GM21447 (cell line): Measurements from ENCODE around the gene PCNX2.
A peak's percentile ranks its signal among the peaks of the same experiment; 100 is the strongest.

Experiments used
- ATAC-seq: cut with Tn5 transposase; IDR thresholded peaks from one replicate; pipeline ENCODE4 v1.9.1; 2021; ENCODE audit not compliant: unreplicated experiment

PCNX2 gene, protein sequence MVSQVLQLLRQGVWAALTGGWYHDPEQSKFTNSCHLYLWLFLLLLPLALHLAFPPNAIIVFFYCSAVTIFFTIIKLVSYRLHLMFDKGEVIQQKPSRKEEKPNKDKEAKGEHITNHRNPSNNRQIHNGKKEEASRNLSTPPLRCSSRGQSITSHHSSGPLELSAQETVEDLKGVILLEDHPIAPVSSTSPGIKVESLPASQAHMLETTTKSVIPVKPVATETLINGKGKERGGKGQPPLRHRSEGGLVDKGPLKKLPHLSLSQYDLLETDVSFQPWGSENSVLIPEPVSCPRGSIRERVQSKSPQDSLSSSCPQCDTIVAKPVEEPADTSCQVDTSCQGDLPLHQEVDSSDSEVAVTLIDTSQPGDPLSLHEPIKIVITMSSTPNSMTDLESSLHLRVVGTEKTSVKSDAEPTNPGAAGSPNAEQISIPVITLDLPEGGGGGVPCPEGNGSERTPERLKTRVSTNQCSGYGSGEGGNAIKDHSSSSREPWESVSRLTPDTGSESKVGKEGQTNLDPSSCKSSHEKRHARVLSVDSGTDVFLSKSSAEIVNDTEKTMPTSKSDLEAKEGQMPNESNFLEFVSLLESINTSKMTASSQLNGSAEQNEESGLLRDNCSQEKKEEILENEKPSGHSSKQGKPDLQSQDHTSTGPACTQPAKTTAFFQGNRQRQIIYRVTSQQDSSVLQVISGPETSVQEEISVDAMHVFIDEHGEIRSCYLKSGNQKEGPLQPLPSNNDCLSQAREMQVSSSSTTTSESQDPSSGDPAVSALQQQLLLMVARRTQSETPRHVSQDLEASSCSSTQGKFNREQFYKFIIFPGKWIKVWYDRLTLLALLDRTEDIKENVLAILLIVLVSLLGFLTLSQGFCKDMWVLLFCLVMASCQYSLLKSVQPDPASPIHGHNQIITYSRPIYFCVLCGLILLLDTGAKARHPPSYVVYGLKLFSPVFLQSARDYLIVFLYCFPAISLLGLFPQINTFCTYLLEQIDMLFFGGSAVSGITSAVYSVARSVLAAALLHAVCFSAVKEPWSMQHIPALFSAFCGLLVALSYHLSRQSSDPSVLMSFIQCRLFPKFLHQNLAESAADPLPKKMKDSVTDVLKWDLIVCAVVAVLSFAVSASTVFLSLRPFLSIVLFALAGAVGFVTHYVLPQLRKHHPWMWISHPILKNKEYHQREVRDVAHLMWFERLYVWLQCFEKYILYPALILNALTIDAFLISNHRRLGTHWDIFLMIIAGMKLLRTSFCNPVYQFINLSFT (N-terminal part only)

GRCh38 chr1:233295237-233295974 is at the start of gene PCNX2:
Gene PCNX2, minus strand, starts transcription at chr1:233295725. Its CDS starts 247 bp downstream, at chr1:233295478.
- ATAC-seq = peak; percentile 92

DNA sequence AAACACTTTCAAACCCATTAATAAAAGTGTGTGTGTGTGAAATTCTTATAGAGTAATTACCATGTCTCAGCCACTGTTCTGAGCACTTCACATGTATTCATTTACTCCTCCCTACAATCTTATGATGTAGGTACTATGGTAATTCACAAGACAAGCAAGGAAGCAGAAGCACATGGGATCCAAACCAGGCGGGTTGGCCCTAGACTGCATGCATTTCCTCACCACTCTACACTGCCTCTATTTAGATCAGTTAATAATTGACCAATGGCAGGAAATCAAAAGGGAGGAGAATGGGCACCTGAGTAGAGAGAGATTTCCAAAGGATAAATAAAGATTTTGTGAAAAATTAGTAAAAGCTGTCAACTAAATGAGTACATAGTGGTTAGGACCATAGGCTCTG is 47.7 kb upstream of the PCNX2 start:
- ATAC-seq = no peak

- ATAC-seq = no peak
Measured at GRCh38 chr1:233342086-233342485, 46.6 kb upstream of the PCNX2 start.

GRCh38 chr1:233340966-233341516 is 45.5 kb upstream of the PCNX2 start:
- ATAC-seq = no peak

DNA sequence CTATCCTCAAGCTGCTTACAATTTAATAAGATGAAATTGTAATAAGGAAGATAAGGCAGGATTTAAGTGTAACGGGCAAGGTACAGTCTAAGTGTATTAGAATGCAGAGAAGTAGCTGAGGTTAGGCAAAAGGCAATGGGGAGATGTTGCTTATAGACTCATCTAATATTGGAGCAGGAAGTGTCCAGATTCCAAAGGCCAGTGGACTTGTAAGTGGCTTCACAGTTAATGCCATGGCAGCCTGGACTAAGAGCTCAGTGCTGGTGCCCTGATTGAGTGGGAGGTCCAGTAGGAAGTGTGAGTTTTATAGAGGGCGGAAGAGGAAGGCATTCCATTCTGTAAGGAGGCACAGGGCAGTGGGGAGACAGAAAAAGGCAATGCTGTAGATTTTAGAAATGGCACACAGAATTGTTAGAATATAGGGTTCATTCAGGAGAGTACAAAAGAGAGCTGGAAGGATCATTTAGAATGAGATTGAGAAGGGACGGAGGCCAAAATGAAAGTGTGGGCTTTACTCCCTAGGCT is 44.6 kb upstream of the PCNX2 start:
- no peak for ATAC-seq

DNA sequence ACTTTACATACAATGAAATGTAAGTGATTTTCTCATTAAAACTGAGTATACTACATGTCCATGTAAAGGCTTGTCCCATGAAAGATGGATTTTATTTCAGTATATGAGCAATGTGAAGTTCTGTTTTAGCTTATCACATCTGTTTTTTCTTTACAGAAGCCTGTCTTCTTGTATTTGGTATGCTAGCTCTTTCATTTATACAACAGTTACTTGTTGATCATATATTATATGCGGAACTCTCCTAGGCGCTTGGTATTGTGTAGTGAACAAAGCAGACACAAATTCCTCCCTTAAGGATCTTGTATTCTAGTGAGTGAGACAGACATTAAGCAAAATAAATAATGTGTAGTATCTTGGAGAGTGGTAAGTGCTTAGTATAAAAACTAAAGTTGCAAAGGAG is 42.6 kb upstream of the PCNX2 start:
- ATAC-seq = no peak

GRCh38 chr1:233337505-233337904 is 42.0 kb upstream of the PCNX2 start:
- ATAC-seq = no peak

GRCh38 chr1:233336554-233337456 is 41.3 kb upstream of the PCNX2 start:
- ATAC-seq = no peak

- no peak for ATAC-seq
Measured at GRCh38 chr1:233334092-233334491, 38.6 kb upstream of the PCNX2 start.

DNA sequence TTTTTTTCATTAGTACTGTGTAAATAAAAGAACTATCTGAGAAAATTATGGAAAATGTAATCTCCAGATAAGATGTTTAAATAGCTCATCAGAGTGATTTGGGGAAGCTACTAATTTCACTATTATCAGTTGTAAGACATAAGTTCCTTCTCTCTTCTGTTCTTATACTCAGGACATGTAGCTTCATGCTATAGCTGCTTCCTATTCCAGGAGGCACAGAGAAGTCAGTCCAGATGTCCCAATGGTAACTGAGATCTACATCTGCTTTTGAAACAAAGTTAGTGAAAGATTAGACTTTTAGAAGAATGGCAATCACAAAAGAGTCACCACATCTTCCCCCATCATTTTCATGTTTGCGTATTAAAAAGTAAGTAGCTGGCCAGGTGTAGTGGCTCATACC is 37.6 kb upstream of the PCNX2 start:
- ATAC-seq = no peak

DNA sequence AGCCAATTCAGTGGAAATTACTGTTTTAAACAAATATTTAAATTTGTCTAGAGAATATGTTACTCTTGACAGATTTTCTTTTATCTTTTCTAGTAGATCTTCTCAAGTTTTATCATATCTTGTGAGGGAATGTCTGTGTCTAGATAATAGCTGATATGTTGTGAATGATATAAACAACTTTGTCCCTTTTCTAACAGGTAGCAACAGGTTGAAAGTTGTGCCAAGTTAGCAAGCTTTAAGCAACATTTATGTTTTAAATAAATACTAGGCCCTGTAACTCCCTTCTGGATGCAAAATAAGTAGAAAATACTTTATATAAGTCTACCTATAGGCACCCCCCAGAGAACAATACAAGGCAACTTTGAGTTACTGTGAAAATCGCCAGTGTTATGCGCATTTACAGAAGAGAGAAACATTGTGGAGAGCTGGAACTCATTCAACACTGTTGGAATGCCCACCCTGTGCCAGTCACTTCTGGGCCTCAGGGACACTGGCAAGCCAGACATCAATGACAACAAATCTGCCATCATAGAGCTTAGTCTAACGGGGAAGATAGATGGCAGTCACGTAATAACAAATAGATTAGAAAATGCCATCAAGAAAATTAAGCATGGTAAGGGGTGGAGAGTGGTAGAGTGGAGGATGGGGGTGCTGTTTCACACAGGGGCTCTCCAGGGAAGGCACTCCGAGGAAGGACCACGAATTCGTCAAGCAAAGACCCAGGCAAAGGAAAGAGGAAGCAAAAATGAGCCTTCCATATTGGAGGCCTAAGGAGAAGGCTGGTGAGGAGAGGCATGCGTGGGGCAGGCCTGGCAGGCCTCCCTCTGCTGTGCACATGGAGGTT is 36.4 kb upstream of the PCNX2 start:
- no peak for ATAC-seq

GRCh38 chr1:233328142-233328921 is 32.8 kb upstream of the PCNX2 start:
- peak; percentile 28 for ATAC-seq

DNA sequence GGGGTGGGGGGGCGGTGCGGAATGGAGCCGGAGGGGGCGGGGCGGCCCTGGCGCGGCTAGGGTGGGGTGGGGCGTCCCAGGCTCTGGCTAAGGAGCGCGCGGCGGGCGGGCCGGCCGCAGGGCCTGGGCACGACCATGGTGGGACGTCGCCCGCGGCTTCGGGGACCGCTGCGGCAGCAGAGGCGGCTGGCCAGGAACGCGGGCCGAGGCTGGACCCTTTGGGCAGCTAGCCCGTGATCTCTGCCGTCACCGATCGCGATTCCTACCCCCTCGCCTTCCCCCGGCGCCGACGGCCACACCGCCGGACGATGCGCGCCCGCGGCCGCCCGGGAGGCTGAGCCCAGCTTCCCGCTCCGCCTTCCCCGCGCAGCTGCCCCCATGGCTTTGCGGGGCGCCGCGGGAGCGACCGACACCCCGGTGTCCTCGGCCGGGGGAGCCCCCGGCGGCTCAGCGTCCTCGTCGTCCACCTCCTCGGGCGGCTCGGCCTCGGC is 32.2 kb upstream of the PCNX2 start, which contains the start of gene MAP3K21:
Gene MAP3K21, plus strand, starts transcription at position 74 of the 491 bp plus-strand sequence. Its CDS starts 305 bp downstream, at position 379.
- ATAC-seq = peak; percentile 48

- peak; percentile 96 for ATAC-seq
Measured at GRCh38 chr1:233326811-233327650, 31.5 kb upstream of the PCNX2 start.

- ATAC-seq = no peak
Measured at GRCh38 chr1:233326319-233326718, 30.8 kb upstream of the PCNX2 start.

- ATAC-seq = no peak
Measured at GRCh38 chr1:233323718-233324117, 28.2 kb upstream of the PCNX2 start.
